Gastrocnemius medialis (tissue), 4 donors: ENCODE results near the gene SCGB1C1.

ENCODE experiments used
- CTCF ChIP-seq, 5 experiments: fragments of 450-650 bp in 3 of 5; fragments of 200-600 bp in 2 of 5; sonication (generic) in 2 of 5; IDR thresholded peaks in 4 of 5; conservative IDR thresholded peaks in 1 of 5; 1 replicate in 4 of 5; 2 replicates in 1 of 5; pipeline ENCODE4 v1.5.1; 2016 to 2019; ENCODE audit warnings: antibody characterized with exemption in 5 of 5, mild to moderate bottlenecking in 3 of 5, moderate library complexity in 3 of 5
- POLR2A ChIP-seq, 2 donors: fragments of 450-650 bp; IDR thresholded peaks; one replicate each; pipeline ENCODE4 v1.6.1; 2017; ENCODE audit warnings: antibody characterized with exemption in 2 of 2, mild to moderate bottlenecking in 2 of 2, moderate library complexity in 2 of 2

- TF ChIP-seq CTCF (IDR thresholded peaks at IDR 0.05 in 4 of 5, conservative IDR thresholded peaks at IDR 0.05 in 1 of 5) = no peak
- peak; percentile 87 to 91 for TF ChIP-seq POLR2A (IDR thresholded peaks at IDR 0.05)
Observed at GRCh38 chr11:208181-208916, 15.5 kb downstream of the SCGB1C1 start.
